Sigmoid colon (tissue), 7 donors: ENCODE data around the gene SERTAD3. TPM values are rescaled to one million over a fixed set of nuclear protein-coding genes. Genes with fewer than 3 reads are reported as not detected.
"Not testable (repeated sequence)": the region's sequence is repeated elsewhere in the genome, so short reads cannot be mapped to it uniquely, and the experiment has no call there.

Experiments
- DNase-seq: peaks from one replicate; pipeline ENCODE4 v3.0.0-alpha.2; 2019
- H3K27ac ChIP-seq, 4 donors: fragments of 200-600 bp; sonication (generic); one replicate each; pipeline ENCODE4 v1.5.1; 2016 to 2019; ENCODE audit warnings: mild to moderate bottlenecking in 1 of 4
- H3K27me3 ChIP-seq, 3 donors: fragments of 200-600 bp; sonication (generic); one replicate each; pipeline ENCODE4 v1.5.1; 2019; ENCODE audit warnings: mild to moderate bottlenecking in 1 of 3
- H3K36me3 ChIP-seq, 4 donors: fragments of 200-600 bp; sonication (generic); one replicate each; pipeline ENCODE4 v1.5.1; 2016 to 2019
- H3K4me1 ChIP-seq, 4 donors: fragments of 200-600 bp; sonication (generic); one replicate each; pipeline ENCODE4 v1.5.1; 2017 to 2019
- H3K4me3 ChIP-seq, 4 donors: fragments of 200-600 bp; sonication (generic); one replicate each; pipeline ENCODE4 v1.5.1; 2017 to 2019; ENCODE audit warnings: mild to moderate bottlenecking in 2 of 4, moderate library complexity in 1 of 4
- H3K9me3 ChIP-seq, 4 donors: fragments of 200-600 bp in 3 of 4; sonication (generic) in 3 of 4; one replicate each; pipeline versions ENCODE4 v1.5.1 to v1.6.1; 2013 to 2019
- EP300 ChIP-seq, 4 donors: sonication (generic); formaldehyde crosslinking; IDR thresholded peaks; one replicate each; pipeline ENCODE4 v1.6.1; 2017; ENCODE audit warnings: antibody characterized with exemption in 4 of 4
- POLR2A ChIP-seq, 2 donors: fragments of 450-650 bp; IDR thresholded peaks; one replicate each; pipeline ENCODE4 v1.6.1; 2016; ENCODE audit warnings: antibody characterized with exemption in 2 of 2, mild to moderate bottlenecking in 2 of 2, moderate library complexity in 2 of 2
- POLR2AphosphoS5 ChIP-seq, 4 donors: sonication (generic); formaldehyde crosslinking; IDR thresholded peaks; one replicate each; pipeline ENCODE4 v1.6.1; 2017; ENCODE audit warnings: antibody characterized with exemption in 4 of 4
- WGBS, 2 donors: extraction: QIAGEN DNeasy Blood & Tissue Kit; methylation state at CpG; one replicate each; pipeline ENCODE4 v1.1.7; 2013; 5-methylcytosine and 5-hydroxymethylcytosine counted together
- intact Hi-C: fragments of 100-400 bp; cut with DNase I; formaldehyde crosslinking; loops from one replicate; pipeline ENCODE4 v1.15.1; 2023
- polyA plus RNA-seq, 3 donors: library from polyadenylated mRNA; stranded (reverse); fragments of 200-250 nt; gene quantifications; one replicate each; pipeline ENCODE4 v1.2.3, GENCODE V29; 2013
- total RNA-seq, 4 donors: library from RNA; depleted of rRNA; stranded (reverse); fragments of >200 nt; gene quantifications; one replicate each; pipeline ENCODE4 v1.1.0, GENCODE V29; 2016
- TF ChIP-seq, protein P1 (sequence below), 4 experiments: fragments of 450-650 bp in 3 of 4; fragments of 200-600 bp in 1 of 4; IDR thresholded peaks; one replicate each; pipeline ENCODE4 v1.5.1; 2016 to 2019; ENCODE audit warnings: antibody characterized with exemption in 4 of 4, mild to moderate bottlenecking in 3 of 4, moderate library complexity in 2 of 4
- donor health status: healthy with polysubstance abuse.
- donor health status: Bipolar disorder and iron deficiency.
- donor health status: healthy.

SERTAD3 gene
- total and polyA plus RNA-seq, 7 donors, result 15.5 to 60.7 (median 28.9) TPM

DNA sequence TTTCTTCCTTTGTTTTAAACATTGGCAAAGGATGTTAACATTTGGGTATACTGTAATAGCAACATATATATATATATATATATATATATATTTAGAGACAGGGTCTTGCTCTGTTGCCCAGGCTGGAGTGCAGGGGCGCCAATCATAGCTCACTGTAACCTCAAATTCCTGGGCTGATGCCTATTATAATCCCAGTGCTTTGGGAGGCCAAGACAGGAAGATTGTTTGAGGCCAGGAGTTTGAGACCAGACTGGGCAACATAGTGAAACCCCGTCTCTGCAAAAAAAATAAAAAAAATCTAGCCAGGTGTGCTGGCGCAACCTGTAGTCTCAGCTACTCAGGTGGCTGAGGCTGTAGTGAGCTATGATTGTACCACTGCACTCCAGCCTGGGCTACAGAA is 16.1 kb upstream of the SERTAD3 start:
- WGBS, 2 donors, result 87 to 92% methylated on average over 3 of the region's 3 CpGs
- intact Hi-C loops, result loop anchor here (5.0 kb wide), 1 partner anchor 153 kb away; no protein-coding TSS in a partner anchor

DNA sequence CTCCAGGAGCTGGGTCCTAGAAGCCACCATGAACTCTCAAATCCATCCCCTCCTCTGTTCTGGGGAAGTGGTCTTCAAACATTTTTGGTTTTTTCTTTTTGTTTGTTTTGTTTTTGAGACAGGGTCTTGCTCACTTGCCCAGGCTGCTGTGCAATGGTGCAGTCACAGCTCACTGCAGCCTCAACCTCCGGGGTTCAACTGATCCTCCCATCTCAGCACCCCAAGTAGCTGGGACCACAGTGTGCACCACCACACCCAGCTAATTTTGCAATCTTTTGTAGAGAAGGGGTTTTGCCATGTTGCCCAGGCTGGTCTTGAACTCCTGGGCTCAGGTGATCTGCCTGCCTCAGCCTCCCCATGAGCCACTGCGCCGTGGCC is 14.5 kb upstream of the SERTAD3 start:
- peaks cover 0 to 15% (median 4%) of the 10 kb centered on the region in 4 donors for H3K4me1 ChIP-seq
- TF ChIP-seq POLR2AphosphoS5 (IDR thresholded peaks at IDR 0.05), result no peak
- no peak for TF ChIP-seq POLR2A (IDR thresholded peaks at IDR 0.05)
- TF ChIP-seq, protein P1, sequence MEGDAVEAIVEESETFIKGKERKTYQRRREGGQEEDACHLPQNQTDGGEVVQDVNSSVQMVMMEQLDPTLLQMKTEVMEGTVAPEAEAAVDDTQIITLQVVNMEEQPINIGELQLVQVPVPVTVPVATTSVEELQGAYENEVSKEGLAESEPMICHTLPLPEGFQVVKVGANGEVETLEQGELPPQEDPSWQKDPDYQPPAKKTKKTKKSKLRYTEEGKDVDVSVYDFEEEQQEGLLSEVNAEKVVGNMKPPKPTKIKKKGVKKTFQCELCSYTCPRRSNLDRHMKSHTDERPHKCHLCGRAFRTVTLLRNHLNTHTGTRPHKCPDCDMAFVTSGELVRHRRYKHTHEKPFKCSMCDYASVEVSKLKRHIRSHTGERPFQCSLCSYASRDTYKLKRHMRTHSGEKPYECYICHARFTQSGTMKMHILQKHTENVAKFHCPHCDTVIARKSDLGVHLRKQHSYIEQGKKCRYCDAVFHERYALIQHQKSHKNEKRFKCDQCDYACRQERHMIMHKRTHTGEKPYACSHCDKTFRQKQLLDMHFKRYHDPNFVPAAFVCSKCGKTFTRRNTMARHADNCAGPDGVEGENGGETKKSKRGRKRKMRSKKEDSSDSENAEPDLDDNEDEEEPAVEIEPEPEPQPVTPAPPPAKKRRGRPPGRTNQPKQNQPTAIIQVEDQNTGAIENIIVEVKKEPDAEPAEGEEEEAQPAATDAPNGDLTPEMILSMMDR (IDR thresholded peaks at IDR 0.05), result no peak
- no peak for TF ChIP-seq EP300 (IDR thresholded peaks at IDR 0.05)
- no peak for DNase-seq
- H3K27me3 ChIP-seq, result no peaks in the 10 kb centered on the region
- intact Hi-C loops, result no loop called here
- H3K27ac ChIP-seq, result no peak overlapping the region
- H3K4me3 ChIP-seq, result no peak overlapping the region
- H3K36me3 ChIP-seq, result peaks cover 0 to 37% (median 5%) of the 10 kb centered on the region in 4 donors
- no peaks in the 10 kb centered on the region for H3K9me3 ChIP-seq
- 94 to 98% methylated on average over 3 of the region's 3 CpGs for WGBS, 2 donors

More for the DNA sequence above, 16.1 kb upstream of the SERTAD3 start:
- Histone ChIP-seq H3K27ac (no peak overlapping the region), H3K36me3 (peaks cover 0 to 30% (median 5%) of the 10 kb centered on the region in 4 donors), H3K4me3 (no peak overlapping the region), H3K4me1 (peaks cover 0 to 30% (median 20%) of the 10 kb centered on the region in 4 donors), H3K9me3 (no peaks in the 10 kb centered on the region), H3K27me3 (no peaks in the 10 kb centered on the region)
- TF ChIP-seq EP300 (IDR thresholded peaks at IDR 0.05) (no peak), POLR2A (IDR thresholded peaks at IDR 0.05) (no peak), POLR2AphosphoS5 (IDR thresholded peaks at IDR 0.05) (no peak)
- TF ChIP-seq, protein P1 (IDR thresholded peaks at IDR 0.05), result no peak
- no peak for DNase-seq

DNA sequence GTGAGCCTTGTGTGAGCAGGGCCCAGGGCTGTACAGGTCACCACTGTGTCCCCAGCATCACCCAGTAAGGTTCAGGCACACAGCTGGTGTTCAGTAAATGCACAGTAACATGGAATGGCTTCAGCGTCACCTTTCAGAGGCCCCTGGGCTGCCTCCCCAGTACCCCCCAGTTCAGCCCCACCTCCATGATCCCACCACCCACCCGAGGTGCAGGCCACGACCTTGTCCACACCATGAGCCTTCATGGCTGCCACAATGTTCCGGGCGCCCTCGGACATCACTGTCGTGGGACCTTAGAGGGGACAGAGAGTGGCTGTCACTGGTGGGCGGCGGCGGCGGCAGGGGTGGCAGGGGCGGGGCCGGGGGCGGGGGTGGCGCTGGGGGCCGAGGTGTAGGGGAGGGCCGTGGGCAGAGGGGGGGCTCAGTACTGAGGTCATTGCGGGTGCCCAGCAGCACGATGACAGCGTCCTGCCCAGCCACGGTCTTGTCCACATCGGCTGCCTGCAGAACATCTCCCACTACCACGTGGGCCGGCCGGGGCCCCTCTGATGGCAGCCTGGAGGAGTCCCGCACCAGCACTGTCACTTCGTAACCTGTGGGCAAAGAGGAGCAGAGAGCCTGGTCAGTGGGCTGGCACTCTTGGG is 13.9 kb upstream of the SERTAD3 start:
- peaks cover 0 to 37% (median 5%) of the 10 kb centered on the region in 4 donors for H3K36me3 ChIP-seq
- 89 to 92% methylated on average over 27 of the region's 27 CpGs for WGBS, 2 donors
- intact Hi-C loops, result no loop called here

DNA sequence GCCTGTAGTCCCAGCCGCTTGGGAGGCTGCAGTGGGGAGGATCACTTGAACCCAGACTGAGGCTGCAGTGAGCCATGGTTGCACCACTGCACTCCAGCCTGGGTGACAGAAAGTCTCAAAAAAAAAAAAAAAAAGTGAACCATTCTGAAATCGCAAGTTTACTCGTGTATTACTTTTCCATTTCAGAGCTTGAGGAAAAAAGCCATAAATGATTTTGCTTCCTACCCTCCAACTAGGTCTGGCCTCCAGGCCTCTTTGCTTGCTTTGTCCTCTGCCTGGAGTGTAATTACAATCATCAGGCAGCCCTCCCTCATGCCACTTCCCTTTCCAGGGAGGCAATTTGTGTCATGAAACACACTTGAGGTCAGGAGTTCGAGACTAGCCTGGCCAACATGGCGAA is 12.9 kb upstream of the SERTAD3 start:
- DNase-seq, result no peak
- peaks cover 0 to 37% (median 5%) of the 10 kb centered on the region in 4 donors for H3K36me3 ChIP-seq

More for the DNA sequence above, 13.9 kb upstream of the SERTAD3 start:
- no peak overlapping the region for H3K4me3 ChIP-seq
- TF ChIP-seq EP300 (IDR thresholded peaks at IDR 0.05) (no peak), POLR2AphosphoS5 (IDR thresholded peaks at IDR 0.05) (no peak), POLR2A (IDR thresholded peaks at IDR 0.05) (no peak)
- TF ChIP-seq, protein P1 (IDR thresholded peaks at IDR 0.05), result no peak
- H3K9me3 ChIP-seq, result no peaks in the 10 kb centered on the region
- no peak for DNase-seq
- H3K27ac ChIP-seq, result no peak overlapping the region
- no peaks in the 10 kb centered on the region for H3K27me3 ChIP-seq
- H3K4me1 ChIP-seq, result peaks cover 0 to 11% (median under 1%) of the 10 kb centered on the region in 4 donors

DNA sequence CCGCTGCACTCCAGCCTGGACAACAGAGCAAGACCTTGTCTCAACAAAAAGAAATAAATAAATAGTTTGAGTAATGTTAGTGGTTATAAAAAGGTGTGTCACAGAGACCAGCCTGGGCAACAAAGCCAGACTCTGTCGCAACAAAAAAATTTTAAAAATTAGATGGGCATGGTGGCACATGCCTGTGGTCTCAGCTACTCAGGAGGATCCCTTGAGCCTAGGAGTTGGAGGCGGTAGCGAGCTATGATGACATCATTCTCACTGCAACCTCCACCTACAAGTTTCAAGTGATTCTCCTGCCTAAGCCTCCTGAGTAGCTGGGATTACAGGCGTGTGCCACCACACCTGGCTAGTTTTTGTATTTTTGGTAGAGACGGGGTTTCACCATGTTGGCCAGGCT is 9.8 kb upstream of the SERTAD3 start:
- H3K4me3 ChIP-seq, intact Hi-C loops, H3K4me1 ChIP-seq, H3K9me3 ChIP-seq, H3K27ac ChIP-seq, H3K27me3 ChIP-seq, DNase-seq: not testable (repeated sequence)
- 90 to 92% methylated on average over 6 of the region's 6 CpGs for WGBS, 2 donors
- H3K36me3 ChIP-seq, result peaks cover 0 to 51% (median 9%) of the 10 kb centered on the region in 4 donors

More for the DNA sequence above, 12.9 kb upstream of the SERTAD3 start:
- no peaks in the 10 kb centered on the region for H3K27me3 ChIP-seq
- TF ChIP-seq POLR2AphosphoS5 (IDR thresholded peaks at IDR 0.05) (no peak), EP300 (IDR thresholded peaks at IDR 0.05) (no peak), POLR2A (IDR thresholded peaks at IDR 0.05) (no peak)
- TF ChIP-seq, protein P1 (IDR thresholded peaks at IDR 0.05), result no peak
- 85 to 90% methylated on average over 5 of the region's 5 CpGs for WGBS, 2 donors
- H3K4me3 ChIP-seq, result no peak overlapping the region
- intact Hi-C loops, result no loop called here
- H3K9me3 ChIP-seq, result no peaks in the 10 kb centered on the region
- peaks cover 0 to 11% (median 0%) of the 10 kb centered on the region in 4 donors for H3K4me1 ChIP-seq
- H3K27ac ChIP-seq, result no peak overlapping the region
